NCI-H1105 treated with DMSO at 0.1 percent for 48 hours (cell line): ENCODE measurements around the gene SLC17A8.
"Not testable (repeated sequence)": the region's sequence is repeated elsewhere in the genome, so short reads cannot be mapped to it uniquely, and the experiment has no call there.

Experiments
- DNase-seq: peaks from one replicate; lab custom pipeline; 2025; lab: John Stamatoyannopoulos, UW

SLC17A8 gene

DNA sequence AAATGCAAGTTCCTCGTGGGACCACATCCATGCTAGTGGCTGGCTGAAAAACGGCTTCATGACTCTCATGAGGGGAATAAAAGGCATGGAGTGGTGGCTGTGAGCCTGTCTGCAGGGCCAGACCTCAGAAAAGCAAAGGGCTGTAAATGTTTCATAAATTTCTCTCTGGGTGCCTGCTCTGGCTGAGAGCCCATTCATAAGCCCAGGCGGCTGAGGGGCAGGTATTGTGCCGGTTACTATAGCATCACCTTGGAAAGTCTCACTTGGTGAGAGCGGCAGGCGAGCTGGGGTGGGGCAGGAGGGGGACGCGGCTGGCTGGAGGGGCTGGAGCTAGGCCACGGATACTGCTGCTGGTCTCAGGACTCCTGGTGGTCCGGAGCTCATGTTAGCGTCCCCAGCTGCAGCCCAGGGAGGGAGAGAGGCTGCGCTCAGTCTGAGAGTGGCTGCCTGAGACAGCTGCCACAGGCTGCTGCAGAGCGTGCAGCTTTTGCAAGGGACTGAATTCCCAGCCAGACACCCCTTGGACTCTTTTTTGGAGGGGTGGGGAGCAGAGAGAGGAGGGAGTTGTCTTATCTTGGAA, at the start of gene SLC17A8:
TSS of gene SLC17A8 (plus strand) at position 431 of the 580 bp plus-strand sequence. CDS start 318 bp downstream, outside the sequence.
- DNase-seq = peak; percentile 81

DNA sequence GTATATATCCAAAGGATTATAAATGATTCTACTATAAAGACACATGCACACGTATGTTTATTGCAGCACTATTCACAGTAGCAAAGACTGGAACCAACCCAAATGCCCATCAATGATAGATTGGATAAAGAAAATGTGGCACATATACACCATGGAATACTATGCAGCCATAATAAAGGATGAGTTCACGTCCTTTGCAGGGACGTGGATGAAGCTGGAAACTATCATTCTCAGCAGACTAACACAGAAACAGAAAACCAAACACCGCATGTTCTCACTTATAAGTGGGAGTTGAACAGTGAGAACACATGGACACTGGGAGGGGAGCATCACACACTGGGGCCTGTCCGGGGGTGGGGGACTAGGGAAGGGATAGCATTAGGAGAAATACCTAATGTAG, 48.7 kb upstream of the SLC17A8 start:
- not testable (repeated sequence) for DNase-seq

DNA sequence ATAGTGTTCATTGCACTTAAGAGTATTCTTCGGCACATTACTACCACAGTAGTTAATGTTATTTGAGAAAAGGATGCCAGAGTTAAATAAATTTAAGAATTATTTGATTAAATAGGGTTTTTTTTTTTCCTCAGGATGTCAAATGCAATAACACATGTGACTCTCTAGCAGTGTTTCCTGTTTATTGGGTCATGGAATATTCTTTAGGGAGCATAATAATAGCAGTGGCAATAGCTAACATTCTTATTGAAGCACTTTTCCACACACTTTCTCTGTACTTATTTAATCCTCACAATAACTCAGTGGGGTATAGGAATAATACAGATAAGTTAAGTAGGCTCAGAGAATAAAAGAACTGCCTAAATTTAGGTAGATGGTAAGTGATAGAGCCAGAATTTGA, 45.6 kb upstream of the SLC17A8 start:
- no peak for DNase-seq

DNA sequence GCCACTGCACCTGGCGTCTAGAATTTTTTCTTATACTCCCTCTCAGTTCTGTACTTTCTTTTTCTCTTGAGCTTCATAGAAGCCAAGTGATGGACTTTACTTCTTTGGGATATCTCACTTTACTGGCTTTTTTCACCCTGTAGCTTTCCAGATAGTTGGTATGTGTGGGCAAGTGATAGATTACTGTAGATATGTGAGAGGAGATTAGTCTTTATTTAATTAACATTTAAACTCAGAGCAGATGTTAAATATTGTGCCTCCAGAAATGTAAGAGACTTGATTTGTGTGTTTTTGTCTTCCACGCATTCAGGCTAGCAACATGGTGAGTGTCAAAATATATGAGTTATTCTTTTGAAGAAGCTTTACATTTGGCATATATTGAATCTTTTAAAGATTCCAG, 39.5 kb upstream of the SLC17A8 start:
- no peak for DNase-seq

DNA sequence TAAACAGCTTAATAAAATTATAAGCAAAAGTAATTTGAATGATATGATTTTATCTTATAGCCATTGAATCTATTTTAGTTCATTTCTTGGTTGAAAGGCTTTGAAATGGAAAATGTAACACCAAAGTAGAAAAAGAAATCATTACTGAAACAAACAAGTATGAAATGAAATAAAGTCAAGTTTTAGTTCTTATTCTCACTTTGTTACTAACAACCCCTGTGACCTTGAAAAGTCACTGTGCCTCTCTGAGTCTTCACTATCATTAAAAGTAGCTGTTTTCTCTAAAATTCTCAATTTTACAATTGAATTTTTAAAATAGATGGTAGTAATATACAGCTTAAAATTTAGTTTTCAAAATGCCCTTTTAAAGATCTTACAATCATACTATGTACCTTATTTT, 32.4 kb upstream of the SLC17A8 start:
- no peak for DNase-seq

DNA sequence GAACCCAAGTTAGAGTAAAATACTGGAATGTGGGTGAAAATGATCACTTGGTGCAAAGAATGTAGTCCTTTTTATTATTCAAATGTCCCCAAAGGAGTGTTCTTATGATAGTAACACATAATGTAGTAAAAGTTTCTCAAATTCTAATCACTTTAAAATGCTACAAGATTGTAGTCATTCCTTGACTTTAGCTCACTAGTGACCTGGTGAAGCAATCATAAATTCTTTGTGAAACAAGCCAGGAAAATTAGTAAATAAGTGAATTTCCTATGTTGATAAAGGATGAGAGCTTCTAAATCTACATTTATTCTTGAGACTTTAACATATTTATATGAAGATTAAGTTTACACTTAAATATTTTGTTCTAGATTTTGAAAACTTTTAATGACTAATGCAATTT, 30.7 kb upstream of the SLC17A8 start:
- no peak for DNase-seq

DNA sequence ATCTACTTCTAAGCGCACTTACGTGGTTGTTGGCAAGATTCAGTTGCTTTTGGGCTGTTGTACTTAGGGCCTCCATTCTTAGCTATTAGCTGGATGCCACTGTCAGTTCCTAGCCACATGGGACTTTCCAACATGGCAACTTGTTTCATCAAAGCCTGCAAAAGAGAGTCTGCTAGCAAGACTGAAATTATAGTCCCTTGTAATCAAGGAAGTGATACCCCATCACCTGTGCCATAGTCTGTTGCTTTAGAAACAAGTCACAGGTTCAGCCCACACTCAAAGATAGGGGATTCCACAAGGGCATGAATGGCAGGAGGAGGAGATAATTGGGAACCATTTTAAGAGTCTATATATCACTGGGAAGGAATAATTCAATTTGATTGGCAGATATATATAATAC, 27.1 kb upstream of the SLC17A8 start:
- no peak for DNase-seq

DNA sequence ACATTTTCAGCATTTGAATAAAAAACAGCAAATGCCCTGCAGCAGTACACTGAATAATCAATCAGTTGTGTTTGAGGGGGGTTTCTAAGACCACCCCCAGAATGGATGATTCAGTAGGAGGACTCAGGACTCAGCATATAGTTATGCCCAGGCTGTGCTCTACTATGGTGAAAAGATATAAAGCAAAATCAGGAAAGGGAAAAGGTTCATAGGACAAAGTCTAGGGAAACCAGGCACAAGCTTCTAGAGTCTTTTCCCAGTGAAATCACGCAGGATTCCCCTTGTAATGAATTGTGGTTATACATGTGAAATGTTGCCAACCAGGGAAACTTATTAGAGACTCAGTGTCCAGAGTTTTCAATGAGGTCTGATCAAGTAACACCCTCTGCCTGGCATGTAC, 25.0 kb upstream of the SLC17A8 start:
- peak; percentile 45 for DNase-seq

DNA sequence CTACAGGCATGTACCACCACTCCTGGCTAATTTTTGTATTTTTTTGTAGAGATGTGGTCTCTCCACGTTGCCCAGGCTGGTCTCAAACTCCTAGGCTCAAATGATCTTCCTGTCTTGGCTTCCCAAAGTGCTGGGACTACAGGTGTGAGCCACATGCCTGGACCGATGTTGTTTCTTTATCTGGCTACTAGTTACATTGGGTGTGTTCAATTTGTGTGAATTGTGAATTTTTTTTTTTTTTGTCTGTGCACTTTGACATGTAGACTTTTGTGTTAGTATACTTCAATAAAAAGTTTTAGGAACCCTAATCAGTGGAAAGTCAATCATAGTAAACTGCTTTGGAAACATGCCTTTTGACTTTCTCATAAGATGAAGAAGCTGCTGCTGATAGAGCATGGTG, 24.0 kb upstream of the SLC17A8 start:
- DNase-seq = no peak

DNA sequence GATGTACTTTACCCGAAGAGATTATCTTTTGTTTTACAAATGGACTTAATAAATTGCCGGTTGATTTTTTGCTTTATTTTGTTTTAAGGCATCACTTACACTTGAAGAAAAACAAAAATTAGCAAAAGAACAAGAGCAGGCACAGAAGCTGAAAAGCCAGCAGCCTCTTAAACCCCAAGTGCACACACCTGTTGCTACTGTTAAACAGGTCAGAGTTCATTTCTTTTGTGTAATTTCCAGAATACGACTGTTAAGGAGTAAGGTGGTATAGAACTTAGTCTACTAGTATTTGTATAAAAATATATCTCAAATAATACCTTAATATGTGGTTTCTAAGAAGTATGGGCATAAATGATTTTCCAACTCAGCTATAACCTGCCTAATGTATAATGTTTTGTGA, 19.6 kb upstream of the SLC17A8 start:
- no peak for DNase-seq

DNA sequence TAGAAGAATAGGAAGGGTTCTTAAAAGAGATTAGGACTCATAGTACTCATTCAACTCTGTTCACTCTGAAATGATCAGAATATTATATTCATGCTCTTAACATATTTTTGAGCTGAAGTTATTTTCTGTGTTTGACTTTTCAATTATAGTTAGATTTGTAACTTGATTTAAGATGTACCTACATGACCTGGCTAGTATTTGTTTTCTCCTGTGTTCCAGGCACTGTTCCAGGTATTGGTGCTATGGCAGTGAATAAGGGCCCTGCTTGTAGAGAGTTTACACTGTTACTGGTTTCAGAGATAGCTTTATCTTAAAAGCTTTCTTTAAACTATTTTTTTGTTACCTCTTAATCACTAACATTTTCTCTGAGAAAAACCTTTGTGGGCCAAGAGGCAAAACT, 19.1 kb upstream of the SLC17A8 start:
- no peak for DNase-seq

DNA sequence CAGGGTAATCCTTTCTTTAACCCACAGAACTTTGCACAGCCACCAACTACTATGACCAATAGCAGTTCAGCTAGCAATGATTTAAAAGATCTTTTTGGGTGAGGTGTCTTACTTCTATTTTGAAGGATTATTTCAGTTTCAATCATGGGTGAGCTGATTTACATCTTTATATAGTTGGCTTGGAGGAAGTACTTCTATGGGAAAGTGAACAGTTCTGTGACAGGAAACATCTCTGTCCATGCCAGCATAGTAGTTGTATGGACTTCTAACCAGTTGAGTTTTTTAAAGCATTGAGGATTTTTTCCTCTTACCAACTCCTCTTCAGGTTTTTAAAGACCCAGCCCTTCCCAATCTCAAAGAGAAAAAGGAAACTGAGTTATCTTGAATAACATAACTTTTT, 17.8 kb upstream of the SLC17A8 start:
- DNase-seq = no peak

DNA sequence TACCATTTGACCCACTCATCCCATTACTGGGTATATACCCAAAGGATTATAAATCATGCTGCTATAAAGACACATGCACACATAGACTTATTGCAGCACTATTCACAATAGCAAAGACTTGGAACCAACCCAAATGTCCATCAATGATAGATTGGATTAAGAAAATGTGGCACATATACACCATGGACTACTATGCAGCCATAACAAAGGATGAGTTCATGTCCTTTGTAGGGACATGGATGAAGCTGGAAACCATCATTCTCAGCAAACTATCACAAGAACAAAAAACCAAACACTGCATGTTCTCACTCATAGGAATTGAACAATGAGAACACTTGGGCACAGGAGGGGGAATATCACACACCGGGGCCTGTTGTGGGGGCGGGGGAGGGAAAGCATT, 14.0 kb upstream of the SLC17A8 start:
- not testable (repeated sequence) for DNase-seq

DNA sequence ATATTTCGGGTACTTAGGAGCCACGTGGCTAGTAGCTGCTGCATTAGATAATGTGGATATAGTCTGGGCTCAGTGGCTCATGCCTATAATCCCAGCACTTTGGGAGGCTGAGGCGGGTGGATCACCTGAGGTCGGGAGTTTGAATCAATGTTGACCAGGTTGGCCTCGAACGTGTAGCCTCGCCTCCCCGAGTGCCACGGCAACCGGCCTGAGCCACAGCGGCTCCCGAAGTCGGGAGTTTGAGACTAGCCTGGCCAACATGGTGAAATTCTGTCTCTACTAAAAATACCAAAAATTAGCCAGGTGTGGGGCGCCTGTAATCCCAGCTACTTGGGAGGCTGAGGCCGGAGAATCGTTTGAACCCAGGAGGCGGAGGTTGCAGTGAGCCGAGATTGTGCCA, 12.5 kb upstream of the SLC17A8 start:
- DNase-seq = not testable (repeated sequence)

DNA sequence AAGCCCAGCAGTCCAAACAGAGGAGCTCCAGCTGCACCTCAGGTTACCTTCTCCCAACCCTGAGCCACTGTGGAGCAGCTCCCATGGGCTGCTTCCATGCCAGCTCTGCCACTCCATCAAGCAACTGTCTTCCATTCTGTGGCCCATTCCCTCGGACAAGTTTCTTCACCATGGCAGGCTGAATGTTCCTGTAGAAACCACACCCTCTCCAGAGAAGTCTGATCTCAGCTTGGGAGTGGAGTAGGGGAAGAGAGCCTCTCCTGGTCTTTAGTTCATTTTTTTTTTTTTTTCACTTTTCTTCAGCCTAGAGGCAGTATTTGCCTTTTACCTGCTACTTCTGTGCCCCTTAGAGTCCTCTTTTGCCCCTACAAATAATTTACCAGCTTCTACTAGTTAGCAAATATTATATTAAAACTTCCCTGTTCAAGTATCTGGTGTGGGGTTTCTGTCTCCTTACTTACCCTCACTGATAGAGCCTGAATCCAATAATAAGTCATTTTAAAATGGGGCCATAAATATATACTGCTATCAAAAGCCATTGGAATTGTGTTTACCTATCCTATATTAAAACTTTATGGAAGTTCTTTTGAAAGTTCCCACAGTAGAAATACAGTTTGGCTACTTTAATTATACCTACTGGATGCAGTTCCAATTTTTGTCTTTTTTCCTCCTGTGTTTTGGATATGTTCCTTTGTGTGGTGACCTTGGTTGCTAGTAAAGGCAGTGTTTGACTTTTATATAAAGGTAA, 11.7 kb upstream of the SLC17A8 start:
- DNase-seq = no peak

DNA sequence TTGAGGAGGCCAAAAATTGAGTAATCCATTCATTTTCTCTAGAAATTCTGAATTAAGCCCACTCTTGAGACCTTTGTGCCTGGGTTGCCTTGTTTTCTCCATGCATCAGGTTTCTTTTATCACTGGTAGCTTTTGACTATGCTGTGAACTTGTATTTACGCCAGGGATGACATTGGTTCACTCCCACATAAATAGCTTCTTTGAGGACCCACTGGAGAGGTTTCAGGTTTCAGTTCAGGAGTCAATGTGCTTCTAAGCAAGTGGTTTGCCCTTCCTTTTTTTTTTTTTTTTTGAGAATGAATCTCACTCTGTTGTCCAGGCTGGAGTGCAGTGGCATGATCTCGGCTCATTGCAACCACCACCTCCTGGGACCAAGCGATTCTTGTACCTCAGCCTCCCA, 10.2 kb upstream of the SLC17A8 start:
- peak; percentile 48 for DNase-seq

DNA sequence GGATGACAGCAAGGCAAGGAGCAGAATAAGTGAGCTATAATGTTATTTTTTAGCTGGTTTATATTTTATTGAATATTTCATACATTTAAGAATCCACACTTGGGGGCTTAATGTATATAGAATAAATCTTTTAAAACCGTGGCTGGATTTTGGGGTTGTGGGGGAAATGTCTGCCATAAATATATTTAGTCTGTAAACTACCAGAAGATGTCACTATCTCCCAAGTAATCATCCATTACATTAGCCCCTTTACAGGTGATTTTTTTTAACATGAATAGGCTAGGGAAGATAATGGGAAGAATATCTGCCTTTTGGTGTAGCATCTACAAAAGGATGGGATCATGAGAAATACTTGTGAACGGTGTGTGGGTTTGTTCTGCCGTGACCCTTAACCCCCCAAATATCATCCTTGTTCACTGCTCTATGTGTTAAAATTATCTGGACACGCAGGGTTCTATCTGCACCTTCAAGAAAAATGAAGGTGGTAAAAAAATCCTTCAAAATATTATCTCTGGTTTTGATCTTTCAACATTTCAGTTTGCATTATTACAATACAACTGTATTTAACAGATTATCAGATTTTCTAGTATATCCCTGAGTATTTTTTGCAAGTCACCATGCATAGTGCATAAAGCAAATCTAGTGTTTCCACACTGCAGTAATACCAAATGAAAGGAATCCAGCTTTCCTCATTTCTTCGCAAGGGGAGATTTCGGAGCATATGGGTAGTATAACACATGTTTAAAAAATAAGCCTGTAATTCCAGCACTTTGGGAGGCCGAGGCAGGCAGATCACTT, 8.0 kb upstream of the SLC17A8 start:
- DNase-seq = peak; percentile 62

DNA sequence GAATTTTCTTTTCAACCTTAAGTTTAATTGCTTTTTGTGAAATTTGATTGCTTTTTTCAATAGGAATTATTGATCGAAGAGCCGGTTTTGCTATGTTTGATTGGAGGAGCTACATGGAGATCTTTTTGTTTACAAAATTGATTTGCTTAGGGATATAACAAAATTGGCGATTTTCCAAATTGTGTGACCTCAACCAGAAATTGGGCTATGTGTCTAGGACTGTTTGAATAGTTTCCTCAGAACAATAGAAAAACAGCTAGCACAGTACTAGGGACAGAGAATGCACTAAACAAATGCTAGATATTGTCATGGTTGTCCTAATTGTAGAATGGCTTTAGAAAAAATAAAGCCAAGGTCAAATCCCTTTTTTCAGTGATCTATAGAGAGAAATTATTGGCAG, 2.4 kb downstream of the SLC17A8 start:
- DNase-seq = no peak

DNA sequence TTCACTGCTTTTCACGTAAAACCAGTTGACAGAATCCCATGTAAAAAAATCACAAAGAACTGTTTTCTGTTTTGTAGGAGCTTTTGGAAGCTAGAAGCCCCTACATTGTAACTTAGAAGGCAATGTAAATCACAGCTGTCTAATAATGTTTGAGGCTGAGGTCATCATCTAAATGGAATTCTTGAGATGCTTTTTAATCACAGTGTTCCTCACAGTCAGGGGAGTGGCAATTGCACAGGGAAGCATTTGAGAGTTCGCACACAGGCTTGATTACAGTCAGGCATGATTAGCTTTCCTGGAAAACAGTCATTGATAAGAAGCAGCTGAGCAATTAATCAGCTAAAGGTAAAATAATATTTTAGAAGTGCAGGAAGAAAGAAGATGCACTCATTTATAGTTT, 2.9 kb downstream of the SLC17A8 start:
- no peak for DNase-seq

DNA sequence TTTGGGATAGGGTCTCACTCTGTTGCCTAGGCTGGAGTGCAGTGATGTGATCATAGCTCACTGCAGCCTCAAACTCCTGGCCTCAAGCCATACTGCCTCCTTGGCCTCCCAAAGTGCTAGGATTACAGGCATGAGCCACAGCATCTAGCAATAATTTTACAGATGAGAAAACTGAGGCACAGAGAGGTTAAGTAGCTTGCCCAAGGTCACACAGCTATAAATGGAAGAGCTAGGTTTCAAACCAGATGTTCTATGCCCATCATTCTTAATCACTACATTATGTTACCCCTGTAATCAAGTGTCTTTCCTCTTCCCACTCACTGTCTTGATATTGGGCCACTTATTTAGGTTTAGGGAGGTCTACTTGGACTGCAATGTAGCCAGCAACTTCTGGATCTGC, 3.6 kb downstream of the SLC17A8 start:
- no peak for DNase-seq

DNA sequence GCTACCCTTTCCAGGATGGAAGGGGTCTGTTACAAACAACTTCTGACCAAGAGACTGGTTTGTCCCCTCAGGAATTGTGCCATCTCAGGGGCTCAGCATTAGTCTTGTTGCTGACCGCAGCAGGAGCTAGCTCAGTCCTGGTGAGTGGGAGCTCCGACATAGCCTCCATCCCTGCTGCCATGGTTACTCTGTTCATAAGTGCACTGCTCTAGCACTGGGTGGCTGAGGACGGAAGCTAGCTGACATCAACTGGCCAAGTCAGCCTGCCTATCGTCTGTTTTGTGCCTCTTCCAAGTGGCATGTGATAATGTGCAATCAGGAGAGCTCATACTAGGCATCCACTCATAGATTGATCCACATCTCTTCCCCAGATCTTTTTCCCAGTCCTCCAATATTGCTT, 7.5 kb downstream of the SLC17A8 start:
- no peak for DNase-seq

DNA sequence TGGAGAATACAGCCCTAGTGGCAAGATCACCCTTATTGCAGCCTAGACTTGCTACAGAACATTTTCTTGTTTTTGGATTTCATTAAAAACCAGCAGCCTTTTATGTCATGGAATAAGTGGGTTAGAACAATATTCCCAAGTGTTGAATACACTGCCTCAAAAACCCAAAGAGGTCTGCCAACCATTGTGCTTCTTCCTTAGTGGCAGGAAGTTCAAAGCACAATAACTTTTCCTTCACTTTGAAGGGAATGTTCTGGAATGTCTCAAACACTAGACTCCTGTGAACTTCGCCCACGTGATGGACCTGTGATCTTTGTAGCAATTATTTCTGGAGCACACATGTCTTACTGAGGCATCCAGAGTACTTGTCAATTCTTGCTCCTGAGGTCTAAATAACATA, 8.5 kb downstream of the SLC17A8 start:
- no peak for DNase-seq

DNA sequence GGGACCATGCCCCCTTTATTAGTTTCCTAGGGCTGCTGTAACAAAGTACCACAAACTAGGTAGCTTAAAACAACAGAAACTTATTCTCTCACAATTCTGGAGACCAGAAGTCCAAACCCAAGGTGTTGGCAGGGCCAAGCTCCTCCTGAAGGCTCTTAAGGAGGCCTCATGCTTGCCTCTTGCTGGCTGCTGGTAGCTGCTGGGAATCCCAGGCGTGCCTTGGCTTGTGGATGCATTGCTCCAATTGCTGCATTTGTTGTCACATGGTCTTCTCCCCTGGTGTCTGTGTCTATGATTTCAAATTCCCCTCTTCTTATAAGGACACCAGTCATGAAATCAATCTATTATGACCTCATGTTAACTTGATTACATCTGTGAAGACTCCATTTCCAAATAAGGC, 11.2 kb downstream of the SLC17A8 start:
- DNase-seq = no peak
